H9 (cell line): ENCODE results near the gene LDHD. TPM values are rescaled to one million over a fixed set of nuclear protein-coding genes. Genes with fewer than 3 reads are reported as not detected.

Source experiments
- DNase-seq: peaks from one replicate; pipeline ENCODE4 v3.0.0-alpha.2; 2017
- H2AFZ ChIP-seq: one replicate; pipeline ENCODE4 v1.6.1; 2013; ENCODE audit warnings: mild to moderate bottlenecking, low read length, control low read depth, moderate library complexity
- H2AK5ac ChIP-seq: 2 replicates; pipeline ENCODE4 v1.6.1; 2013; ENCODE audit warnings: low read length, control low read depth, mixed read lengths; ENCODE audit not compliant: insufficient read length
- H2BK120ac ChIP-seq: one replicate; pipeline ENCODE4 v1.6.1; 2013; ENCODE audit warnings: low read depth, mild to moderate bottlenecking, low read length, control low read depth, inconsistent platforms; ENCODE audit not compliant: poor library complexity, severe bottlenecking
- H2BK12ac ChIP-seq: 2 replicates; pipeline ENCODE4 v1.6.1; 2013; ENCODE audit warnings: low read length, control low read depth, mixed read lengths, low read depth; ENCODE audit not compliant: insufficient read length
- H2BK15ac ChIP-seq: 2 replicates; pipeline ENCODE4 v1.6.1; 2013; ENCODE audit warnings: low read depth, low read length, control low read depth
- H2BK20ac ChIP-seq: one replicate; pipeline ENCODE4 v1.6.1; 2013; ENCODE audit warnings: low read depth, mild to moderate bottlenecking, low read length, control low read depth, inconsistent platforms; ENCODE audit not compliant: poor library complexity, severe bottlenecking
- H2BK5ac ChIP-seq: 2 replicates; pipeline ENCODE4 v1.6.1; 2013; ENCODE audit warnings: low read length, control low read depth, mixed read lengths; ENCODE audit not compliant: insufficient read length
- H3K14ac ChIP-seq: 2 replicates; pipeline ENCODE4 v1.6.1; 2013; ENCODE audit warnings: low read length, control low read depth; ENCODE audit not compliant: insufficient read depth
- H3K18ac ChIP-seq: 2 replicates; pipeline ENCODE4 v1.6.1; 2013; ENCODE audit warnings: low read depth, mild to moderate bottlenecking, mixed read lengths, low read length, control low read depth; ENCODE audit not compliant: insufficient read length
- H3K23ac ChIP-seq: 2 replicates; pipeline ENCODE4 v1.6.1; 2013; ENCODE audit warnings: low read length, control low read depth, mixed read lengths, low read depth; ENCODE audit not compliant: insufficient read length
- H3K23me2 ChIP-seq: 2 replicates; pipeline ENCODE4 v1.6.1; 2013; ENCODE audit warnings: low read depth, mild to moderate bottlenecking, mixed read lengths, low read length, control low read depth; ENCODE audit not compliant: insufficient read length, poor library complexity, severe bottlenecking
- H3K27ac ChIP-seq: 2 replicates; pipeline ENCODE4 v1.5.1; 2013; ENCODE audit warnings: low read length, control low read depth, mixed read lengths, low read depth; ENCODE audit not compliant: insufficient read length
- H3K27me3 ChIP-seq: 2 replicates; pipeline ENCODE4 v1.6.1; 2013; ENCODE audit warnings: low read length, control low read depth, inconsistent platforms; ENCODE audit not compliant: insufficient read depth
- H3K4ac ChIP-seq: 2 replicates; pipeline ENCODE4 v1.6.1; 2013; ENCODE audit warnings: low read depth, mild to moderate bottlenecking, control low read depth, inconsistent platforms, low read length, moderate library complexity
- H3K4me1 ChIP-seq: 2 replicates; pipeline ENCODE4 v1.6.1; 2013; ENCODE audit warnings: low read length, control low read depth, inconsistent platforms; ENCODE audit not compliant: insufficient read depth
- H3K4me2 ChIP-seq: 2 replicates; pipeline ENCODE4 v1.6.1; 2013; ENCODE audit warnings: low read length, control low read depth, mixed read lengths; ENCODE audit not compliant: insufficient read length, insufficient read depth
- H3K56ac ChIP-seq: 2 replicates; pipeline ENCODE4 v1.6.1; 2013; ENCODE audit warnings: low read depth, mild to moderate bottlenecking, mixed read lengths, low read length, control low read depth; ENCODE audit not compliant: insufficient read length
- H3K79me1 ChIP-seq: 2 replicates; pipeline ENCODE4 v1.6.1; 2013; ENCODE audit warnings: low read depth, mild to moderate bottlenecking, moderate library complexity, low read length, control low read depth, inconsistent platforms; ENCODE audit not compliant: insufficient read depth, poor library complexity, severe bottlenecking
- H3K79me2 ChIP-seq: 2 replicates; pipeline ENCODE4 v1.6.1; 2013; ENCODE audit warnings: low read length, control low read depth, inconsistent platforms; ENCODE audit not compliant: insufficient read depth
- H3K9ac ChIP-seq: 2 replicates; pipeline ENCODE4 v1.6.1; 2013; ENCODE audit warnings: low read length, control low read depth, mixed read lengths; ENCODE audit not compliant: insufficient read length; ENCODE audit errors: extremely low read depth
- H3K9me3 ChIP-seq: one replicate; pipeline ENCODE4 v1.6.1; 2013; ENCODE audit warnings: low read depth, low read length, inconsistent platforms; ENCODE audit not compliant: control insufficient read depth
- H3T11ph ChIP-seq: one replicate; pipeline ENCODE4 v1.6.1; 2013; ENCODE audit warnings: mild to moderate bottlenecking, low read length, control low read depth, inconsistent platforms
- H4K20me1 ChIP-seq: one replicate; pipeline ENCODE4 v1.6.1; 2013; ENCODE audit not compliant: control insufficient read depth, insufficient read length, insufficient read depth
- H4K5ac ChIP-seq: 2 replicates; pipeline ENCODE4 v1.6.1; 2013; ENCODE audit warnings: low read depth, mild to moderate bottlenecking, mixed read lengths, low read length, control low read depth; ENCODE audit not compliant: insufficient read length
- H4K8ac ChIP-seq: replicated peaks from 2 replicates; pipeline ENCODE4 v1.6.1; 2013; ENCODE audit warnings: low read length, control low read depth, mixed read lengths, low read depth; ENCODE audit not compliant: insufficient read length
- H4K91ac ChIP-seq: 2 replicates; pipeline ENCODE4 v1.6.1; 2013; ENCODE audit warnings: low read depth, mild to moderate bottlenecking, moderate library complexity, mixed read lengths, low read length, control low read depth; ENCODE audit not compliant: insufficient read length
- H3K27ac Mint-ChIP-seq, 3 experiments: 2 replicates in 2 of 3; 3 replicates in 1 of 3; pipeline ENCODE4 v1.8.0; 2020 to 2021; ENCODE audit warnings: mixed read lengths in 3 of 3, mild to moderate bottlenecking in 1 of 3, moderate library complexity in 1 of 3
- H3K27me3 Mint-ChIP-seq: 2 replicates; pipeline ENCODE4 v1.8.0; 2021; ENCODE audit warnings: low read depth, mild to moderate bottlenecking, moderate library complexity, mixed read lengths
- H3K36me3 Mint-ChIP-seq, 3 experiments: 2 replicates in 2 of 3; 3 replicates in 1 of 3; pipeline ENCODE4 v1.8.0; 2020 to 2021; ENCODE audit warnings: low read depth in 3 of 3, mixed read lengths in 3 of 3; ENCODE audit not compliant: insufficient read depth in 1 of 3
- H3K4me1 Mint-ChIP-seq, 2 experiments: 2 replicates each; pipeline ENCODE4 v1.8.0; 2020; ENCODE audit warnings: mixed read lengths in 2 of 2
- H3K4me3 Mint-ChIP-seq, 2 experiments: 2 replicates in 1 of 2; 3 replicates in 1 of 2; pipeline ENCODE4 v1.8.0; 2020 to 2021; ENCODE audit warnings: mild to moderate bottlenecking in 2 of 2, mixed read lengths in 2 of 2, moderate library complexity in 1 of 2
- H3K9me3 Mint-ChIP-seq, 2 experiments: 2 replicates in 1 of 2; 3 replicates in 1 of 2; pipeline ENCODE4 v1.8.0; 2020; ENCODE audit warnings: mild to moderate bottlenecking in 2 of 2, mixed read lengths in 2 of 2, moderate library complexity in 1 of 2
- WGBS: extraction: QIAGEN DNeasy Blood & Tissue Kit; methylation state at CpG from one replicate; pipeline ENCODE4 v1.1.7; 2013; ENCODE audit warnings: missing lambda C conversion rate, low lambda C conversion rate, mixed read lengths; ENCODE audit not compliant: insufficient read length; ENCODE audit errors: extremely low coverage; 5-methylcytosine and 5-hydroxymethylcytosine counted together
- total RNA-seq: library from RNA; stranded (reverse); gene quantifications from 2 replicates; pipeline ENCODE4 v1.2.1, GENCODE V29; 2021
- TF ChIP-seq, protein P1 (sequence below): fragments of 200-600 bp; sonication (generic); conservative IDR thresholded peaks from 3 replicates; pipeline ENCODE4 v1.8.0; 2021; ENCODE audit warnings: antibody characterized with exemption, mild to moderate bottlenecking

The LDHD gene
- total RNA-seq, 1 experiment from 2014 or later: 14.7 TPM

GRCh38 chr16:75116911-75117245 lies 298 bp upstream of the LDHD start:
- H3K4me2 ChIP-seq: no peak overlapping the region
- Mint-ChIP-seq H3K27ac (peak overlapping the region; percentile 94 to 97 (median 95)), H3K27me3 (peaks cover 3% of the 10 kb centered on the region; the same call in 1 of the 2 replicates), H3K4me1 (peaks cover 43 to 60% of the 10 kb centered on the region in 2 experiments), H3K4me3 (peak overlapping the region; percentile 72 to 73; a peak in 3 of 5 replicates), H3K36me3 (peaks cover 4 to 7% (median 5%) of the 10 kb centered on the region in 3 experiments), H3K9me3 (peaks cover 10 to 14% of the 10 kb centered on the region in 2 experiments)
- H3K27ac ChIP-seq: no peak overlapping the region
- H3K23me2 ChIP-seq: no peaks in the 10 kb centered on the region
- no peak overlapping the region for H2BK5ac ChIP-seq
- no peaks in the 10 kb centered on the region for H3K79me2 ChIP-seq
- no peak for DNase-seq
- no CpG with 5 or more reads among the region's 3 CpGs for WGBS
- H2BK12ac ChIP-seq: no peak overlapping the region
- H2AFZ ChIP-seq: no peak overlapping the region
- TF ChIP-seq, protein P1, sequence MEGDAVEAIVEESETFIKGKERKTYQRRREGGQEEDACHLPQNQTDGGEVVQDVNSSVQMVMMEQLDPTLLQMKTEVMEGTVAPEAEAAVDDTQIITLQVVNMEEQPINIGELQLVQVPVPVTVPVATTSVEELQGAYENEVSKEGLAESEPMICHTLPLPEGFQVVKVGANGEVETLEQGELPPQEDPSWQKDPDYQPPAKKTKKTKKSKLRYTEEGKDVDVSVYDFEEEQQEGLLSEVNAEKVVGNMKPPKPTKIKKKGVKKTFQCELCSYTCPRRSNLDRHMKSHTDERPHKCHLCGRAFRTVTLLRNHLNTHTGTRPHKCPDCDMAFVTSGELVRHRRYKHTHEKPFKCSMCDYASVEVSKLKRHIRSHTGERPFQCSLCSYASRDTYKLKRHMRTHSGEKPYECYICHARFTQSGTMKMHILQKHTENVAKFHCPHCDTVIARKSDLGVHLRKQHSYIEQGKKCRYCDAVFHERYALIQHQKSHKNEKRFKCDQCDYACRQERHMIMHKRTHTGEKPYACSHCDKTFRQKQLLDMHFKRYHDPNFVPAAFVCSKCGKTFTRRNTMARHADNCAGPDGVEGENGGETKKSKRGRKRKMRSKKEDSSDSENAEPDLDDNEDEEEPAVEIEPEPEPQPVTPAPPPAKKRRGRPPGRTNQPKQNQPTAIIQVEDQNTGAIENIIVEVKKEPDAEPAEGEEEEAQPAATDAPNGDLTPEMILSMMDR: no peak
- H2AK5ac ChIP-seq: no peak overlapping the region
- H3K23ac ChIP-seq: no peak overlapping the region
- H3K4me1 ChIP-seq: peaks cover 6% of the 10 kb centered on the region; the same call in 1 of the 2 replicates
- no peak overlapping the region for H3K56ac ChIP-seq
- no peak overlapping the region for H4K8ac ChIP-seq
- no peak overlapping the region for H3K14ac ChIP-seq
- H2BK15ac ChIP-seq: no peak overlapping the region
- H3K79me1 ChIP-seq: no peaks in the 10 kb centered on the region
- H2BK20ac ChIP-seq: no peak overlapping the region
- no peaks in the 10 kb centered on the region for H3K27me3 ChIP-seq
- H3K18ac ChIP-seq: no peak overlapping the region
- no peak overlapping the region for H3K4ac ChIP-seq
- H3K9ac ChIP-seq: no peak overlapping the region
- H4K91ac ChIP-seq: no peak overlapping the region
- no peak overlapping the region for H4K5ac ChIP-seq
- no peak overlapping the region for H3T11ph ChIP-seq
- H2BK120ac ChIP-seq: no peak overlapping the region
- H4K20me1 ChIP-seq: no peaks in the 10 kb centered on the region
- no peaks in the 10 kb centered on the region for H3K9me3 ChIP-seq
